ENCODE measurements around the gene ZNF488.

ZNF488 gene

GRCh38 chr10:47348661-47349470 is 35.2 kb downstream of the ZNF488 start:
- DNase-seq: no peak

- no peak for DNase-seq
Observed at GRCh38 chr10:47348138-47348651, 35.9 kb downstream of the ZNF488 start, which contains the start of gene RBP3. Gene RBP3 (plus strand): TSS chr10:47348363. CDS start chr10:47348485, 122 bp downstream.

- no peak for DNase-seq
Observed at GRCh38 chr10:47347303-47347675, 36.8 kb downstream of the ZNF488 start.

GRCh38 chr10:47346581-47347302 is 37.4 kb downstream of the ZNF488 start:
- no peak for DNase-seq

- no peak for DNase-seq
Observed at GRCh38 chr10:47344996-47345870, 38.9 kb downstream of the ZNF488 start.

GRCh38 chr10:47340608-47341170 is 43.4 kb downstream of the ZNF488 start:
- peak; percentile 68 for DNase-seq

- DNase-seq: no peak
Observed at GRCh38 chr10:47339759-47340607, 44.1 kb downstream of the ZNF488 start.

- no peak for DNase-seq
Observed at GRCh38 chr10:47339186-47339735, 44.8 kb downstream of the ZNF488 start.

- DNase-seq: no peak
Observed at GRCh38 chr10:47337310-47337709, 46.8 kb downstream of the ZNF488 start.

- no peak for DNase-seq
Observed at GRCh38 chr10:47336387-47337134, 47.5 kb downstream of the ZNF488 start.

- DNase-seq: no peak
Observed at GRCh38 chr10:47335906-47336305, 48.2 kb downstream of the ZNF488 start.

- no peak for DNase-seq
Observed at GRCh38 chr10:47334466-47335295, 49.4 kb downstream of the ZNF488 start.

- no peak for DNase-seq
Observed at GRCh38 chr10:47333532-47333931, 50.6 kb downstream of the ZNF488 start.

- DNase-seq: no peak
Observed at GRCh38 chr10:47332946-47333345, 51.1 kb downstream of the ZNF488 start.

GRCh38 chr10:47332371-47332770 is 51.7 kb downstream of the ZNF488 start:
- no peak for DNase-seq

- no peak for DNase-seq
Observed at GRCh38 chr10:47331954-47332353, 52.1 kb downstream of the ZNF488 start.

GRCh38 chr10:47331491-47331890 is 52.6 kb downstream of the ZNF488 start:
- DNase-seq: no peak

GRCh38 chr10:47330804-47331203 is 53.3 kb downstream of the ZNF488 start:
- DNase-seq: no peak

GRCh38 chr10:47330366-47330765 is 53.7 kb downstream of the ZNF488 start:
- DNase-seq: no peak

GRCh38 chr10:47329855-47330254 is 54.2 kb downstream of the ZNF488 start:
- DNase-seq: no peak
